ENCODE data around the gene UBE2G1.

The UBE2G1 gene

DNA sequence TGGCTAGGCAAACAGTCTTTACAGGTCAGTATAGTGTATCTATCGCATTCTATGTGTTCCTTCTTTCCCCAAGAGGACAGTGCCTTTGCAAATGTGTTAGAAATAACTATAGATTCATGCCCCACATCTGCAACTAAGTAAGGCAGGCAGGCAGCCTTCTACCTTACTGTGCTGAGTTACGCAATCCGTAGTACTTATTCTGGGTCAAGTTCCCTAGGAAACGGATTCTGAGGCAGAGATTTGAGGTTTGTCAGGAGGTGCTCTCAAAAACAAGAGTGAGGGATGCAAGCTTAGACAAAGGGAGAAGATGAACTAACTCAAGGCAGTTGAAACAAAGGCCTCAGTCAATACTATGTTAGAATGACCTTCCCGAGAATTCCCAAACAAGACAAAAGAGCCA lies 90.0 kb downstream of the UBE2G1 start:
- H3K4me3 ChIP-seq (ENCODE audit: low read length): no peak overlapping the region
- peak; percentile 50 for DNase-seq (ENCODE audit: low read depth)
- TF ChIP-seq, protein P1, sequence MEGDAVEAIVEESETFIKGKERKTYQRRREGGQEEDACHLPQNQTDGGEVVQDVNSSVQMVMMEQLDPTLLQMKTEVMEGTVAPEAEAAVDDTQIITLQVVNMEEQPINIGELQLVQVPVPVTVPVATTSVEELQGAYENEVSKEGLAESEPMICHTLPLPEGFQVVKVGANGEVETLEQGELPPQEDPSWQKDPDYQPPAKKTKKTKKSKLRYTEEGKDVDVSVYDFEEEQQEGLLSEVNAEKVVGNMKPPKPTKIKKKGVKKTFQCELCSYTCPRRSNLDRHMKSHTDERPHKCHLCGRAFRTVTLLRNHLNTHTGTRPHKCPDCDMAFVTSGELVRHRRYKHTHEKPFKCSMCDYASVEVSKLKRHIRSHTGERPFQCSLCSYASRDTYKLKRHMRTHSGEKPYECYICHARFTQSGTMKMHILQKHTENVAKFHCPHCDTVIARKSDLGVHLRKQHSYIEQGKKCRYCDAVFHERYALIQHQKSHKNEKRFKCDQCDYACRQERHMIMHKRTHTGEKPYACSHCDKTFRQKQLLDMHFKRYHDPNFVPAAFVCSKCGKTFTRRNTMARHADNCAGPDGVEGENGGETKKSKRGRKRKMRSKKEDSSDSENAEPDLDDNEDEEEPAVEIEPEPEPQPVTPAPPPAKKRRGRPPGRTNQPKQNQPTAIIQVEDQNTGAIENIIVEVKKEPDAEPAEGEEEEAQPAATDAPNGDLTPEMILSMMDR (conservative IDR thresholded peaks at IDR 0.05; ENCODE audit: low read length): no peak

DNA sequence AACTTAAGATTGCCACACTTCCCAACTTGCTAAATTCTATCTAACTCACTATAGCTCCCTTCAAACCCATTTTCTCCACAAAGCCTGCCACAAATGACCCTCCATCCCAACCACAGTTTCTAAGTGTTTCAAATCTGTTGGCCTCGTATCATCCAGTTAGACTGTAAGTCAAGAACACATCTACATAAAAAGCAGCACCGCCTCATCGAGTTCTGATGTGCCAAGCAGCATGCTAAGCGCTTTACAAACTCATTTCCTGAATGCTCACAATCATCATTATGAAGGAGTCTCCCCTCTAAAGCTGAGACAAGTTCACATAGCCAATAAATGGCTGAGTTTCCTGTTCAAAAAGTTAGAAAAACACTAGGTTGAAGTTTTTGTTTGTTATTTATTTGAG lies 93.5 kb downstream of the UBE2G1 start:
- DNase-seq (ENCODE audit: low read depth): no peak
- no peak overlapping the region for H3K4me3 ChIP-seq (ENCODE audit: low read length)
- TF ChIP-seq, protein P1 (conservative IDR thresholded peaks at IDR 0.05; ENCODE audit: low read length): no peak

DNA sequence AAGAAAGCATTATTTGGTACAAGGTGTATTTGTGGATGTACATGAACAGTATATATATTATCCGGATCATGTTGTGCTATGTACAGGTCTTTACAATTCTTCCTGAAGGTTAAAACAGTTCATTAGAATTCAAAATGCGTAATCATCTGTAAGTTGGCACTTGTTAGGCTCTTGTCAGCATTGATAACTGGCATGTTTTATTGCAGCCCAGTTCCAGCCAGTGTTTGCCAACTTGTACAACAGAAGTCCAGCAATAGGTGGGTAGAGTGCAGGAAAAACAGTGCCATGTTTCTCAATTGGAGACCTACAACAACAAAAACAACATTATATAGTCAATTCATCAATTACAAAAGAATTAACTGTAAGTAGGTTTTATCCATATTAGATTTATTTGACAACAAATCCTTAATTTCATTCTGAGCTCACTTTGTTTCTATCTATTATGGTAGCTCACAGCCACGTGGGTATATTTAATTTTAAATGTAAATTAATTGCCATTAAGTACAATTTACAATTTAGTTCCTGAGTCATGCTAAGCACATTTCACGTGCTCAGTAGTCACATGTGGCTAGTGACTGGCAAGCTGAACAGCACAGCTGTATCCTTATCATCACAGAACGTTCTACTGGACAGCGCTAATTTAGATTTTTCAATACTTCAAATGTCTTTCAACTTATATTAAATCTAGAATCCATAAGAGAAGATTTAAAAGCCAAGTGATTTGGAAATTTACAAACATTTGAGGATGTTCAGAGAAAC lies 94.1 kb downstream of the UBE2G1 start:
- TF ChIP-seq, protein P1 (conservative IDR thresholded peaks at IDR 0.05; ENCODE audit: low read length): no peak
- DNase-seq (ENCODE audit: low read depth): no peak
- no peak overlapping the region for H3K4me3 ChIP-seq (ENCODE audit: low read length)

DNA sequence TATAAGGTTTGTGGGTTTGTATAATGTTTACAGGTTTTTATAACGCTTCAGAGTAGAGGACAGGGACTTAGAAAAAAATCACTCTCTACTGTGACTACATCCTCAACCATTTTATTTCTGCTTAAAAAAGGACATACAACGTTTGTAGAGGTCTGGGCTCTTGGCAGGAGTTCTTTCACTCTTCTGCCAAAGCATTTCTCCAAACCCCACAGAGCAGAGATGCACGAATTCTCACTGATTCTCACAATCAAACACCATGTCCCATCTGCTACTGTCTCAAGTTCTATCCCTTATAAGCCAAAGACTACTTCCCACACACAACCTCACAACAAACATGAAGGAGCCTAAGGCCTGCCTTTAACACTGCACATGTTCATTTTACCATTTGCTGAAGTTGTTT lies 95.7 kb downstream of the UBE2G1 start:
- H3K4me3 ChIP-seq (ENCODE audit: low read length): no peak overlapping the region
- TF ChIP-seq, protein P1 (conservative IDR thresholded peaks at IDR 0.05; ENCODE audit: low read length): no peak
- DNase-seq (ENCODE audit: low read depth): no peak

DNA sequence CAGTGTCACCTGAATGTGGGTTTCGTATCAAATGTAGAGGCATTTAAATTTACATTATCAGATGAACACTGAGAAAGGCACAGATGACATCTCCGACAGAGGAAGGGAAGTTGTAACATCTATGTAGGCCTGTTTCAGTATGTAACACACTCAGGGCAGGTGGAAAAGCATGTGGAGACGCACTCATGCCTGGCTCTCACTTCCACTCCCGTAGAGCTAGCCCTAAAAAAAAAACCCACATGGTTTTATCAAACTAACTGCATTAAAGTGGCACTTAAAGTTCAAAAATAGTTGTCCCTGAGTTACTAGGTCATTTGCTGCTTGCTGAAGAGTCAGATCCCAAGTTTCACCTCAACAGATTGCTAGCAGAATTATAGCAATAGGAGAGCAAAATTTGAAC lies 96.6 kb downstream of the UBE2G1 start:
- TF ChIP-seq, protein P1 (conservative IDR thresholded peaks at IDR 0.05; ENCODE audit: low read length): no peak
- DNase-seq (ENCODE audit: low read depth): no peak
- no peak overlapping the region for H3K4me3 ChIP-seq (ENCODE audit: low read length)

- no peak overlapping the region for H3K4me3 ChIP-seq (ENCODE audit: low read length)
- TF ChIP-seq, protein P1 (conservative IDR thresholded peaks at IDR 0.05; ENCODE audit: low read length): no peak
- no peak for DNase-seq (ENCODE audit: low read depth)
These were observed 99.1 kb downstream of the UBE2G1 start for GRCh38 chr17:4267402-4267801.

GRCh38 chr17:4266550-4266949 lies 99.9 kb downstream of the UBE2G1 start:
- TF ChIP-seq, protein P1 (conservative IDR thresholded peaks at IDR 0.05; ENCODE audit: low read length): no peak
- DNase-seq (ENCODE audit: low read depth): no peak
- H3K4me3 ChIP-seq (ENCODE audit: low read length): no peak overlapping the region

Measured in AG10803 (cell line).